Measurements from ENCODE around the gene TXK. TPM values are rescaled to one million over a fixed set of nuclear protein-coding genes. Genes with fewer than 3 reads are reported as not detected.

TXK gene
- polyA plus RNA-seq, 4 donors: 0.54 to 3.4 (median 1.0) TPM

DNA sequence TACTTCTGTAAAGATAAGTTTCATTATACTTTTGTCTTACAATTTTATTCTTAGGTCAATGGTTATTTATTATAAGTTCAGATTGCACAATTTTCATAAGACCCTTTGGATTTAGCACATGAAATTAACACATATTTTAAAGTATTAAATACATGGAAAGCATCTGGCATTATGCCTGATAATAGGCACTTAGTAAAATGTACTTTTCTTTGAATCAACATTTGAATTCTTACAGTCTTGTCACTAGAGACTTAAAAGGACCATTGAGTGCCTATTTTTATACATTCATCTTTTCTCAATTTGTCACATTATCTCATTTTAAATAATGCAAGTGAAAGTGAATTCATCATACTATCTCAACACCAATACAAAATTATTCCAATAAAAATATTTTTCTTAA lies 94.5 kb downstream of the TXK start:
- H3K27me3 ChIP-seq (ENCODE audit: control insufficient read depth in 3 of 3, insufficient read depth in 3 of 3, low read length in 3 of 3): no peaks in the 10 kb centered on the region
- DNase-seq (no peak), FAIRE-seq (no peak)
- H3K4me1 ChIP-seq (ENCODE audit: control insufficient read depth in 3 of 3, insufficient read depth in 2 of 3, low read depth in 1 of 3, low read length in 2 of 3): peaks cover 0 to 13% (median 0%) of the 10 kb centered on the region in 3 donors
- H3K36me3 ChIP-seq (ENCODE audit: control insufficient read depth in 3 of 3, insufficient read depth in 2 of 3, low read depth in 1 of 3, low read length in 3 of 3): peaks cover 0 to 7% (median 6%) of the 10 kb centered on the region in 3 donors
- no peaks in the 10 kb centered on the region for H3K9me3 ChIP-seq (ENCODE audit: control insufficient read depth in 2 of 2, insufficient read depth in 1 of 2, low read depth in 1 of 2, low read length in 1 of 2)
- H3K27ac ChIP-seq (ENCODE audit: low read depth in 1 of 3, low read length in 2 of 3): no peak overlapping the region
- H3K4me3 ChIP-seq (ENCODE audit: low read depth in 1 of 3, low read length in 3 of 3): no peak overlapping the region

DNA sequence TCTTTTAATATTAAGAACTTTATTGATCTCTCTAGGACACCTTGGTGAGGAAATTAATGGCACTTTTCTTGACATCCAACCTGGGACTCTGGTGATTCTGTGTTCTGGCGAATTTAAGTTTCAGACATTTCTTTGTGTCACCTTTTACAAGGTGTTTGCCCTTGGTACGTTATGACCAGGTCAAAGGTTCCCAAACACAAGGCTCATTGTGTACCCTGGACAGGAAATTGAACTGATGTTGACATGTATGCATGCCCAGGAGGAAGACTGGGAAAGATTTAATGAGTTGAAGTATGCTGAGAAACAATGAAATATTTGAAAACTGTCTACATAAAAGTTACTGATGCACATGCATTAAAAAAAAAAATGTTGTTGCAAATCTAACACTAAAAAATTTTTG lies 95.4 kb downstream of the TXK start:
- no peak overlapping the region for H3K4me3 ChIP-seq (ENCODE audit: low read depth in 1 of 3, low read length in 3 of 3)
- WGBS, 3 donors: 8 to 22% (median 14%) methylated on average over 2 of the region's 2 CpGs
- no peaks in the 10 kb centered on the region for H3K9me3 ChIP-seq (ENCODE audit: control insufficient read depth in 2 of 2, insufficient read depth in 1 of 2, low read depth in 1 of 2, low read length in 1 of 2)
- no peaks in the 10 kb centered on the region for H3K27me3 ChIP-seq (ENCODE audit: control insufficient read depth in 3 of 3, insufficient read depth in 3 of 3, low read length in 3 of 3)
- FAIRE-seq: no peak
- H3K4me1 ChIP-seq (ENCODE audit: control insufficient read depth in 3 of 3, insufficient read depth in 2 of 3, low read depth in 1 of 3, low read length in 2 of 3): peaks cover 0 to 17% (median 0%) of the 10 kb centered on the region in 3 donors
- H3K36me3 ChIP-seq (ENCODE audit: control insufficient read depth in 3 of 3, insufficient read depth in 2 of 3, low read depth in 1 of 3, low read length in 3 of 3): peaks cover 0 to 10% (median 6%) of the 10 kb centered on the region in 3 donors
- no peak overlapping the region for H3K27ac ChIP-seq (ENCODE audit: low read depth in 1 of 3, low read length in 2 of 3)
- no peak for DNase-seq

DNA sequence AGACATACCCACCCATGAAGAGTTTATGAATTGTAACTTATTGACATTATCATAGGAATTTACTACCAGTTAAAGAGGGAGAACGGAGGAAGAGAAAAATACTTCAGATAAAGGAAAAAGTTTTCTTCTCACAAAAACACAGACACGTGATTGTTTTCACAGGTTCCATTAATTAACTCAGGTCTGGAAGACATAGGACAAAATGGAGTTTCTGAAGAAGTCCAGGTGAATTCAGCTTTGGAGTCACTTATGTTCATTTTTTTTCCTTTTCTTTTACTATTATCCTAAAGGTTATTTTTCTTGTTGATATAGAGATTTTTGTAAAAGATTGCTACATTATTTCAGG lies 97.0 kb downstream of the TXK start:
- Histone ChIP-seq H3K4me3 (ENCODE audit: low read depth in 1 of 3, low read length in 3 of 3) (no peak overlapping the region), H3K27me3 (ENCODE audit: control insufficient read depth in 3 of 3, insufficient read depth in 3 of 3, low read length in 3 of 3) (no peaks in the 10 kb centered on the region), H3K4me1 (ENCODE audit: control insufficient read depth in 3 of 3, insufficient read depth in 2 of 3, low read depth in 1 of 3, low read length in 2 of 3) (peaks cover 0 to 11% (median 0%) of the 10 kb centered on the region in 3 donors), H3K36me3 (ENCODE audit: control insufficient read depth in 3 of 3, insufficient read depth in 2 of 3, low read depth in 1 of 3, low read length in 3 of 3) (peaks cover 0 to 10% (median 6%) of the 10 kb centered on the region in 3 donors), H3K9me3 (ENCODE audit: control insufficient read depth in 2 of 2, insufficient read depth in 1 of 2, low read depth in 1 of 2, low read length in 1 of 2) (no peaks in the 10 kb centered on the region), H3K27ac (ENCODE audit: low read depth in 1 of 3, low read length in 2 of 3) (no peak overlapping the region)
- WGBS, 3 donors: 56 to 77% (median 76%) methylated on average over 2 of the region's 2 CpGs
- FAIRE-seq: no peak
- no peak for DNase-seq

DNA sequence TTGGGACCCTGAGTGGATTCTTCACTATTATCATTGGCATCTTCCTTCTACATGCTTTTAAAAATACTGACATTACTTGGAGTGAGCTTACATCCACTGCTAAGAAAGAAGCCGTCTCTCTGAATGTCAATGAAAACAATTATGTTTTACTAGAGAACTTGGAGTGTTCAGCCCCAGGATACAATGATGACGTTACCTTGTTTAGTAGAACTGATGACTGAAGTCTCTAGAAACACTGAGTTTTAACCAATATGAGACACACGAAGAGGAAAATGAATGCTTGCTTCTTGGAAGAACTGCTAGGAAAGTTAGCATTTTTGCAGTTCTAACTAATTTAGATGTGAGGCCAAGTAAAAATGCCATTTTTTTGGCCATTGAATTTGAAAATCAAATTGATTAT lies 98.1 kb downstream of the TXK start:
- H3K9me3 ChIP-seq (ENCODE audit: control insufficient read depth in 2 of 2, insufficient read depth in 1 of 2, low read depth in 1 of 2, low read length in 1 of 2): no peaks in the 10 kb centered on the region
- no peak overlapping the region for H3K27ac ChIP-seq (ENCODE audit: low read depth in 1 of 3, low read length in 2 of 3)
- H3K4me1 ChIP-seq (ENCODE audit: control insufficient read depth in 3 of 3, insufficient read depth in 2 of 3, low read depth in 1 of 3, low read length in 2 of 3): peaks cover 0 to 19% (median 0%) of the 10 kb centered on the region in 3 donors
- peaks cover 0 to 10% (median 6%) of the 10 kb centered on the region in 3 donors for H3K36me3 ChIP-seq (ENCODE audit: control insufficient read depth in 3 of 3, insufficient read depth in 2 of 3, low read depth in 1 of 3, low read length in 3 of 3)
- FAIRE-seq (no peak), DNase-seq (no peak)
- WGBS, 3 donors: 86 to 93% (median 86%) methylated on average over 3 of the region's 3 CpGs
- no peaks in the 10 kb centered on the region for H3K27me3 ChIP-seq (ENCODE audit: control insufficient read depth in 3 of 3, insufficient read depth in 3 of 3, low read length in 3 of 3)
- no peak overlapping the region for H3K4me3 ChIP-seq (ENCODE audit: low read depth in 1 of 3, low read length in 3 of 3)

DNA sequence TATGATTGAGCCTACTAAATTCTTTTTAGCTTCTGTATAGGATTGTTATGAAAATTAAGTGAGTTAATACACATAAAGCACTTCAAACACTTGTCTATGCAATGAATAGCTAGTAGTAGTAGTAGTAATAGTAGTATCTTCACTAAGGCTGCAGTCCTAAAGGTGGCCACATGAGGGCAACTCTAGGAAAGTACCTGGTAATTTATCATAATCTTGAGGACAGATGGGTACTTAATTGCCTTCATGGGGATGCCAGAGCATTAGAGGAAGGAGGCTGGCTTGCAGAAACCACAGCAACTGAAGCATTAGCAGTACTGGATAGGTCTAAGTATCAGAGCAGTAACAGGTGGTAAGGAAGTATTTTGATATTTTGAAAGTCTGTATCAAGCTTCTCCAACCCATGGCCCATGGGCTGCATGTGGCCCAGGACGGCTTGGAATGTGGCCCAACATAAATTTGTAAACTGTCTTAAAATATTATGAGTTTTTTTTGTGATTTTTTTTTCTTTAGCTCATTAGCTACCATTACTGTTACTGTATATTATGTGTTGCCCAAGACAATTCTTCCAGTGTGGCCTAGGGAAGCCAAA lies 100.1 kb downstream of the TXK start:
- Histone ChIP-seq H3K4me1 (ENCODE audit: control insufficient read depth in 3 of 3, insufficient read depth in 2 of 3, low read depth in 1 of 3, low read length in 2 of 3) (peaks cover 0 to 25% (median 0%) of the 10 kb centered on the region in 3 donors), H3K9me3 (ENCODE audit: control insufficient read depth in 2 of 2, insufficient read depth in 1 of 2, low read depth in 1 of 2, low read length in 1 of 2) (no peaks in the 10 kb centered on the region), H3K4me3 (ENCODE audit: low read depth in 1 of 3, low read length in 3 of 3) (no peak overlapping the region), H3K27ac (ENCODE audit: low read depth in 1 of 3, low read length in 2 of 3) (peak overlapping the region in 1 of 3 donors; percentile 36), H3K27me3 (ENCODE audit: control insufficient read depth in 3 of 3, insufficient read depth in 3 of 3, low read length in 3 of 3) (no peaks in the 10 kb centered on the region), H3K36me3 (ENCODE audit: control insufficient read depth in 3 of 3, insufficient read depth in 2 of 3, low read depth in 1 of 3, low read length in 3 of 3) (peaks cover 0 to 7% (median 6%) of the 10 kb centered on the region in 3 donors)
- WGBS, 3 donors: 83 to 95% (median 92%) methylated on average over 1 of the region's 1 CpG
- peak; percentile 58 to 62 for DNase-seq
- no peak for FAIRE-seq

DNA sequence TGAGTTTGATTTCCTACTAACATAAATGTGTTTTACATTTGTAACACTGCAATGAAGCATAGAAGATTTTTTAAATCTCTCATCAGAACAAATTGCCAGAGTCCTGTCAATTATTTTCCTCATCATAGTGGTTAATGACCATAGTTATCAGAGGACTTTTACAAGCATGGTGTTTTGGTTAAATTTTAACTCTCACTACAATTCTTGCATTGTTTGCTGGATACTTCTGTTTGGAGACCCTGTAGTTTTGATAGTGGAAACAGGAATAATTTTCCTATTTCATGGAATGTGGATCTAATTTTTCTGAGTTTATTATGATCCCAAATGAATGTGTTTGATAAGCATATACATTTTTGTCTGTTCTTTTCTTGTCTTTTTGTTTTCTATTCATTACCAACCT lies 100.6 kb downstream of the TXK start:
- Histone ChIP-seq H3K27me3 (ENCODE audit: control insufficient read depth in 3 of 3, insufficient read depth in 3 of 3, low read length in 3 of 3) (no peaks in the 10 kb centered on the region), H3K4me1 (ENCODE audit: control insufficient read depth in 3 of 3, insufficient read depth in 2 of 3, low read depth in 1 of 3, low read length in 2 of 3) (peaks cover 0 to 25% (median 0%) of the 10 kb centered on the region in 3 donors), H3K36me3 (ENCODE audit: control insufficient read depth in 3 of 3, insufficient read depth in 2 of 3, low read depth in 1 of 3, low read length in 3 of 3) (peaks cover 0 to 7% (median 6%) of the 10 kb centered on the region in 3 donors), H3K9me3 (ENCODE audit: control insufficient read depth in 2 of 2, insufficient read depth in 1 of 2, low read depth in 1 of 2, low read length in 1 of 2) (no peaks in the 10 kb centered on the region), H3K27ac (ENCODE audit: low read depth in 1 of 3, low read length in 2 of 3) (peak overlapping the region in 1 of 3 donors; percentile 36), H3K4me3 (ENCODE audit: low read depth in 1 of 3, low read length in 3 of 3) (no peak overlapping the region)
- FAIRE-seq: no peak
- peak; percentile 16 to 48 for DNase-seq

DNA sequence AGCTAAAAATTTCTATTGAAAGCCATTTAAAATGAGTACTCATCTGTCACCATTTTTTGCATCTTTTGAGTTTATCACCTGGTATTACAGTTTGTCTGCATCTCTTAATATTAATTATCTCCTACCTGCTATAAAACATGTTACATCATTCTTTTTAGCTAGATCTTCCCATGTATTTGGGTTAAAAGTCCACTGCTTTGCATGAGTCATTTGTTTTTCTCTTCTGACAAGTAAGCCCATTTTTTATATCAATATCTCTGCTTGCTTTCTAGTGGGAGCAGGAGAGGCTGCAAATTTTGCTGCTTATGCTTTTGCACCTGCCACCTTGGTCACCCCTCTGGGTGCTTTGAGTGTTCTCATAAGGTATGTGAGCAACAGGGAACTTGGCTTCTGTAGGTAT lies 101.3 kb downstream of the TXK start:
- DNase-seq: peak; percentile 61 to 64
- peak overlapping the region in 2 of 3 donors; percentile 12 to 53 for H3K27ac ChIP-seq (ENCODE audit: low read depth in 1 of 3, low read length in 2 of 3)
- peaks cover 0 to 7% (median 6%) of the 10 kb centered on the region in 3 donors for H3K36me3 ChIP-seq (ENCODE audit: control insufficient read depth in 3 of 3, insufficient read depth in 2 of 3, low read depth in 1 of 3, low read length in 3 of 3)
- FAIRE-seq: no peak
- no peak overlapping the region for H3K4me3 ChIP-seq (ENCODE audit: low read depth in 1 of 3, low read length in 3 of 3)
- H3K4me1 ChIP-seq (ENCODE audit: control insufficient read depth in 3 of 3, insufficient read depth in 2 of 3, low read depth in 1 of 3, low read length in 2 of 3): peaks cover 0 to 25% (median 0%) of the 10 kb centered on the region in 3 donors
- no peaks in the 10 kb centered on the region for H3K9me3 ChIP-seq (ENCODE audit: control insufficient read depth in 2 of 2, insufficient read depth in 1 of 2, low read depth in 1 of 2, low read length in 1 of 2)
- H3K27me3 ChIP-seq (ENCODE audit: control insufficient read depth in 3 of 3, insufficient read depth in 3 of 3, low read length in 3 of 3): no peaks in the 10 kb centered on the region

DNA sequence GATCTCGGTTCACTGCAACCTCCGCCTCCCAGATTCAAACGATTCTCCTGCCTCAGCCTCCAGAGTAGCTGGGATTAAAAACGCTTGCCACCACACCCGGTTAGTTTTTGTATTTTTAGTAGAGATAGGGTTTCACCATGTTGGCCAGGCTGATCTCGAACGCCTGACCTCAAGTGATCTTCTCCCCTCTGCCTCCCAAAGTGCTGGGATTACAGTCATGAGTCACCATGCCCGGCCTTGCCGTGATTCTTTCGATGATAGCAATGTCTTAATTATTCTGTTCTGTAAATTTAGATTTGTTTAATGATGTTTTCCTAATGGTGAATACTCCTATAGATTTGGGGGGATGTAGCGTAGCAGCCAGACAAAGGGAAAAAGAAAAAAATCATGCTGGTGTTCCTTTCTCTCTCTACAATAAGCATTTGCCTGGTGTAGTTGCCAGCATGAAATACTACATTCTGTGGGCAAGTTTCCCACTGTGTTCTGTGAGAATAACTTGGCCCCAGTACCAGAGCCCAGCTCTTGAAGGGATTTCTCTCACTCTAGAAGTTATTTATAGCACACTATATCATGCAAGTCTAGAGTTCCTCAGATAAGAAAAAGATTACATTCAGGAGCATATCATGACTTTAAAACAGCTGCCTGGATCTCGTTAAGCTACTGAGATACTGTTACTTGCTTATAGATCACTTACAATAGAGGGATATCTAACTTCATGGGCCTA lies 102.1 kb downstream of the TXK start:
- peak overlapping the region; percentile 44 to 56 (median 53) for H3K27ac ChIP-seq (ENCODE audit: low read depth in 1 of 3, low read length in 2 of 3)
- no peak for FAIRE-seq

More for the DNA sequence above, 102.1 kb downstream of the TXK start:
- Histone ChIP-seq H3K4me1 (ENCODE audit: control insufficient read depth in 3 of 3, insufficient read depth in 2 of 3, low read depth in 1 of 3, low read length in 2 of 3) (peaks cover 0 to 25% (median 0%) of the 10 kb centered on the region in 3 donors), H3K36me3 (ENCODE audit: control insufficient read depth in 3 of 3, insufficient read depth in 2 of 3, low read depth in 1 of 3, low read length in 3 of 3) (peaks cover 0 to 7% (median 6%) of the 10 kb centered on the region in 3 donors), H3K27me3 (ENCODE audit: control insufficient read depth in 3 of 3, insufficient read depth in 3 of 3, low read length in 3 of 3) (no peaks in the 10 kb centered on the region), H3K9me3 (ENCODE audit: control insufficient read depth in 2 of 2, insufficient read depth in 1 of 2, low read depth in 1 of 2, low read length in 1 of 2) (no peaks in the 10 kb centered on the region), H3K4me3 (ENCODE audit: low read depth in 1 of 3, low read length in 3 of 3) (no peak overlapping the region)
- WGBS, 3 donors: 37 to 62% (median 49%) methylated on average over 12 of the region's 12 CpGs
- peak; percentile 37 to 52 for DNase-seq

Data from small intestine (tissue), 7 donors.